Measurements from ENCODE around the gene SMAGP.

SMAGP gene

DNA sequence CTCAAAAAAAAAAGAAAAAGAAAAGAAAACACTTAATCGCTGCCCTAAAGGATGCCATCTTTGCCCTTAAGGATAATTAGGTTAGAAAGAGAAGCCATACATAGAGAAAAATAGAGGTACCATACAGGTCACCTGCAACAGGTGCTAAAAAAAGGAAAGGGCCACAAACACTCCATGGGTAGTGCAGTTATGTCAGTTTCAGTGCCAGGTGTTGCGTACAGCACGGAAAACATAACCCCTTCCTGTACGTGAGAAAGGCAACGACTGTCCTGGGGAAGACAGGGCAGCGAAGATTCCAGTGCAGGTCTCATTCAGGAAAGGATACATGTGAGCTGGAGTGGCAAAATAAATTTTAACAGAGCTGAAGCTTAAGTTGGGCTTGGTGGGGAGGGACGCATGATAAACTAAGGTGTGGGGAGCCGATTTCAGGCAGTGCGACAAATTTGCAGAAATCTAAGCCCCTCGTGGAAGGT lies 32.1 kb downstream of the SMAGP start:
- no peaks in the 10 kb centered on the region for H3K9me3 ChIP-seq (ENCODE audit: insufficient read depth, low read length)
- H3K9me2 ChIP-seq (replicated peaks; ENCODE audit: insufficient read depth, low read length) = no peaks in the 10 kb centered on the region
- peaks cover 19% of the 10 kb centered on the region; the same call in 1 of the 2 replicates for H3K79me2 ChIP-seq (ENCODE audit: insufficient read depth, low read length)
- peaks cover 17% of the 10 kb centered on the region; the same call in 1 of the 2 replicates for H3F3A ChIP-seq (ENCODE audit: insufficient read depth)
- peak overlapping the region; percentile 88 for H3K9ac ChIP-seq (ENCODE audit: low read length)
- H3K27me3 ChIP-seq (ENCODE audit: low read length) = no peaks in the 10 kb centered on the region
- H3K4me3 ChIP-seq (ENCODE audit: insufficient read depth, low read length, poor library complexity, severe bottlenecking) = peak overlapping the region; percentile 76
- H2AFZ ChIP-seq (ENCODE audit: low read depth, low read length, severe bottlenecking) = peak overlapping the region; percentile 85
- peak overlapping the region; percentile 80 for H3K4me2 ChIP-seq (ENCODE audit: low read depth, low read length, poor library complexity, severe bottlenecking)
- peak overlapping the region; percentile 65 for H3K27ac ChIP-seq (ENCODE audit: low read depth, low read length)
- peaks cover 8% of the 10 kb centered on the region for H3K36me3 ChIP-seq (ENCODE audit: low read length)
- H4K20me1 ChIP-seq (ENCODE audit: low read depth, low read length) = peaks cover 6% of the 10 kb centered on the region; the same call in 1 of the 2 replicates
- TF ChIP-seq EZH2phosphoT487 (conservative IDR thresholded peaks at IDR 0.05; ENCODE audit: low read length) = no peak
- TF ChIP-seq, protein P1, sequence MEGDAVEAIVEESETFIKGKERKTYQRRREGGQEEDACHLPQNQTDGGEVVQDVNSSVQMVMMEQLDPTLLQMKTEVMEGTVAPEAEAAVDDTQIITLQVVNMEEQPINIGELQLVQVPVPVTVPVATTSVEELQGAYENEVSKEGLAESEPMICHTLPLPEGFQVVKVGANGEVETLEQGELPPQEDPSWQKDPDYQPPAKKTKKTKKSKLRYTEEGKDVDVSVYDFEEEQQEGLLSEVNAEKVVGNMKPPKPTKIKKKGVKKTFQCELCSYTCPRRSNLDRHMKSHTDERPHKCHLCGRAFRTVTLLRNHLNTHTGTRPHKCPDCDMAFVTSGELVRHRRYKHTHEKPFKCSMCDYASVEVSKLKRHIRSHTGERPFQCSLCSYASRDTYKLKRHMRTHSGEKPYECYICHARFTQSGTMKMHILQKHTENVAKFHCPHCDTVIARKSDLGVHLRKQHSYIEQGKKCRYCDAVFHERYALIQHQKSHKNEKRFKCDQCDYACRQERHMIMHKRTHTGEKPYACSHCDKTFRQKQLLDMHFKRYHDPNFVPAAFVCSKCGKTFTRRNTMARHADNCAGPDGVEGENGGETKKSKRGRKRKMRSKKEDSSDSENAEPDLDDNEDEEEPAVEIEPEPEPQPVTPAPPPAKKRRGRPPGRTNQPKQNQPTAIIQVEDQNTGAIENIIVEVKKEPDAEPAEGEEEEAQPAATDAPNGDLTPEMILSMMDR (IDR thresholded peaks at IDR 0.05; ENCODE audit: insufficient read depth, low read length, poor library complexity, severe bottlenecking) = no peak

DNA sequence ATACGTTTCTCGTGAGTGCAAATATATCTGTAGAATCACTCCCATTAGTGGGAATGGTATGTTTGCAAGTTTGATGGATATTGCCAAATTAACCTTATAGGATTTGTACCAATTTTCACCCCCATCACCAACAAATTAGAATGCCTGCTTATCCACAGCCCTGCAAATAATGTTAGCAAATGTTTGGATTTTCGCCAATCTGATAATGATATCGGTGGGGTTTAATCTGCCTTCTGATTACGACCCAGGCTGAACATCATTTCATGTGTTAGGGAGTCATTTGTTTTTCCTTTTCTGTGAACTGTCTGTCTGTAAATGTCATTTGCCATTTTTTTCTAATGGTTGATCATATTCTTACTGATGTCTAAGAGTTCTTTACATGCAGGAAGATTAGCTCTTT lies 35.7 kb downstream of the SMAGP start:
- H3K9ac ChIP-seq (ENCODE audit: low read length) = no peak overlapping the region
- H3K4me2 ChIP-seq (ENCODE audit: low read depth, low read length, poor library complexity, severe bottlenecking) = no peak overlapping the region
- no peaks in the 10 kb centered on the region for H3K9me3 ChIP-seq (ENCODE audit: insufficient read depth, low read length)
- no peaks in the 10 kb centered on the region for H4K20me1 ChIP-seq (ENCODE audit: low read depth, low read length)
- H3K27ac ChIP-seq (ENCODE audit: low read depth, low read length) = no peak overlapping the region
- H3K4me3 ChIP-seq (ENCODE audit: insufficient read depth, low read length, poor library complexity, severe bottlenecking) = no peak overlapping the region
- no peaks in the 10 kb centered on the region for H3K9me2 ChIP-seq (replicated peaks; ENCODE audit: insufficient read depth, low read length)
- H3F3A ChIP-seq (ENCODE audit: insufficient read depth) = no peaks in the 10 kb centered on the region
- H3K27me3 ChIP-seq (ENCODE audit: low read length) = no peaks in the 10 kb centered on the region
- TF ChIP-seq, protein P1 (IDR thresholded peaks at IDR 0.05; ENCODE audit: insufficient read depth, low read length, poor library complexity, severe bottlenecking) = no peak
- TF ChIP-seq EZH2phosphoT487 (conservative IDR thresholded peaks at IDR 0.05; ENCODE audit: low read length) = no peak
- peaks cover 5% of the 10 kb centered on the region; the same call in 1 of the 2 replicates for H3K79me2 ChIP-seq (ENCODE audit: insufficient read depth, low read length)
- no peak overlapping the region for H2AFZ ChIP-seq (ENCODE audit: low read depth, low read length, severe bottlenecking)
- no peaks in the 10 kb centered on the region for H3K36me3 ChIP-seq (ENCODE audit: low read length)

DNA sequence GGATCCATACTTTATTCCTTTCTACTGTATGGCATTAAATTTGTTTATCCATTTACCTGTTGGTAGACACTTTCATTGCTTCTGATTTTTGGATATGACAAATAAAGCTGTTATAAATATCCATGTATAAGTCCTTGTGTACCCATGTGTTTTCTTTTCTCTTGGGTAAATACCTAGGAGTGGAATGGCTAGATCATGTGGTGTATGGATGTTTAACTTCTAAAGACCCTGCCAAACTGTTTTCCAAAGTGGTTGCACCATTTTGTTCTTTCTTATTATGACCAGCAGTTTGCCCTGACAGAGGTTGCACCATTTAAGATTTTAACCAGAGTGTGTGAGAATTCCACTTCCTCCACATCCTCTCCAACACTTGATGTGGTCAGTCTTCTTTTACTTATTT lies 37.6 kb downstream of the SMAGP start:
- no peak for TF ChIP-seq EZH2phosphoT487 (conservative IDR thresholded peaks at IDR 0.05; ENCODE audit: low read length)
- TF ChIP-seq, protein P1 (IDR thresholded peaks at IDR 0.05; ENCODE audit: insufficient read depth, low read length, poor library complexity, severe bottlenecking) = no peak
- H3K4me3 ChIP-seq (ENCODE audit: insufficient read depth, low read length, poor library complexity, severe bottlenecking) = no peak overlapping the region

More for the DNA sequence above, 37.6 kb downstream of the SMAGP start:
- Histone ChIP-seq H3K36me3 (ENCODE audit: low read length) (no peaks in the 10 kb centered on the region), H3K9me2 (replicated peaks; ENCODE audit: insufficient read depth, low read length) (no peaks in the 10 kb centered on the region), H3K27me3 (ENCODE audit: low read length) (no peaks in the 10 kb centered on the region), H3K4me2 (ENCODE audit: low read depth, low read length, poor library complexity, severe bottlenecking) (no peak overlapping the region), H3K9ac (ENCODE audit: low read length) (no peak overlapping the region), H3K27ac (ENCODE audit: low read depth, low read length) (no peak overlapping the region), H3K9me3 (ENCODE audit: insufficient read depth, low read length) (no peaks in the 10 kb centered on the region), H3K79me2 (ENCODE audit: insufficient read depth, low read length) (no peaks in the 10 kb centered on the region), H4K20me1 (ENCODE audit: low read depth, low read length) (no peaks in the 10 kb centered on the region), H2AFZ (ENCODE audit: low read depth, low read length, severe bottlenecking) (no peak overlapping the region), H3F3A (ENCODE audit: insufficient read depth) (no peaks in the 10 kb centered on the region)
